GM21515 (cell line): ENCODE data around the gene ADARB1.

Experiments
- ATAC-seq: cut with Tn5 transposase; IDR thresholded peaks from one replicate; pipeline ENCODE4 v1.9.1; 2021; ENCODE audit not compliant: unreplicated experiment

Gene ADARB1

GRCh38 chr21:45259206-45259840 lies 184.9 kb downstream of the ADARB1 start:
- ATAC-seq, result no peak

GRCh38 chr21:45260191-45260825 lies 185.9 kb downstream of the ADARB1 start:
- ATAC-seq, result no peak

GRCh38 chr21:45261093-45261492 lies 186.7 kb downstream of the ADARB1 start:
- ATAC-seq, result no peak

GRCh38 chr21:45262041-45262581 lies 187.7 kb downstream of the ADARB1 start:
- ATAC-seq, result no peak

- ATAC-seq, result no peak
These were observed 188.2 kb downstream of the ADARB1 start for GRCh38 chr21:45262616-45263015.

- no peak for ATAC-seq
These were observed 189.2 kb downstream of the ADARB1 start for GRCh38 chr21:45263534-45263933.

- ATAC-seq, result no peak
These were observed 189.9 kb downstream of the ADARB1 start for GRCh38 chr21:45264146-45264911.

GRCh38 chr21:45264912-45265515 lies 190.6 kb downstream of the ADARB1 start:
- no peak for ATAC-seq

GRCh38 chr21:45265721-45266517 lies 191.5 kb downstream of the ADARB1 start:
- ATAC-seq, result no peak

GRCh38 chr21:45266518-45267389 lies 192.4 kb downstream of the ADARB1 start:
- no peak for ATAC-seq

- no peak for ATAC-seq
These were observed 193.0 kb downstream of the ADARB1 start for GRCh38 chr21:45267390-45267760.

- no peak for ATAC-seq
These were observed 195.5 kb downstream of the ADARB1 start for GRCh38 chr21:45269861-45270260.

- no peak for ATAC-seq
These were observed 196.0 kb downstream of the ADARB1 start for GRCh38 chr21:45270306-45270821.
